ENCODE measurements around the gene SYT2. TPM values are rescaled to one million over a fixed set of nuclear protein-coding genes. Genes with fewer than 3 reads are reported as not detected.
"Not testable (repeated sequence)": the region's sequence is repeated elsewhere in the genome, so short reads cannot be mapped to it uniquely, and the experiment has no call there.

Gene SYT2
- total and polyA plus RNA-seq, 2 of the 13 experiments (the other 11 are each of a cell fraction or from before 2014, with no cell fraction given) = not detected

DNA sequence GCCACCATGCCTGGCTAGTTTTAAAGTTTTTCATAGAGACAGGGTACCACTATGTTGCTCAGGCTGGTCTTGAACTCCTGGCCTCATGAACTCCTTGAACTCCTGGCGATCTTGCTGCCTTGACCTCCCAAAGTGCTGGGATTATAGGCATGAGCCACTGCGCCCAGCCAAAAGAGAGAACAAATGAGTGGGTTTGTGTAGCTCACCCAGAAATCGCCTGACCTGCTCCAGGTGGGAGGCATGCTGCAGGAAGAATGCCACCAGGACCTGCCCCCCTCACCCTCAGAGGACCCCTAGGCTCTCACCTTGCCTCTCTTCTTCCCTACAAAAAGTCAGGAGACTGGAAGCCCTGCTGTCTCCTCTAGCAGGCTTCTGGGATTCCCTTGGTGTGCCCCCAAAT is 88.8 kb downstream of the SYT2 start:
- BruUV-seq (replicated peaks) = no TSS peak
- Histone ChIP-seq H3K4me3 (replicated peaks in 1 of 3; ENCODE audit: insufficient read depth in 1 of 3, low read depth in 2 of 3, low read length in 3 of 3) (no peak overlapping the region), H3K4me1 (ENCODE audit: insufficient read depth, low read length) (peaks cover 24% of the 10 kb centered on the region), H3K9me3 (ENCODE audit: low read length) (no peaks in the 10 kb centered on the region), H3K36me3 (replicated peaks in 1 of 2; ENCODE audit: control insufficient read depth in 1 of 2, insufficient read depth in 2 of 2, low read length in 2 of 2) (no peaks in the 10 kb centered on the region), H3K27me3 (ENCODE audit: control insufficient read depth in 1 of 2, insufficient read depth in 2 of 2, low read length in 2 of 2) (peaks cover 0 to 5% of the 10 kb centered on the region in 2 experiments; a peak in 2 of 5 replicates), H4K20me1 (ENCODE audit: insufficient read depth, low read length) (no peaks in the 10 kb centered on the region), H3K4me2 (ENCODE audit: low read depth, low read length) (no peak overlapping the region), H3K27ac (ENCODE audit: extremely low read length, insufficient read depth, low read length) (no peak overlapping the region), H3K79me2 (ENCODE audit: insufficient read depth, low read length) (no peaks in the 10 kb centered on the region), H2AFZ (ENCODE audit: low read length) (no peak overlapping the region), H3K9ac (ENCODE audit: insufficient read depth, low read depth, low read length) (no peak overlapping the region)
- ChIA-PET CTCF (ENCODE audit: low intra/inter-chr PET ratio, low total read pairs) (no interaction called here), POLR2A (no interaction called here)
- ATAC-seq (no peak), DNase-seq (ENCODE audit: low spot score) (no peak), FAIRE-seq (no peak)
- in situ Hi-C loops (cut with HindIII; ENCODE audit: extremely low pct_ligation_motif_present, low pct_unique_long_range_greater_than_20kb) (no loop called here), intact Hi-C loops (cut with micrococcal nuclease; ENCODE audit: unreplicated experiment) (no loop called here)
- TF ChIP-seq IKZF5 (CRISPR knock-in tag; IDR thresholded peaks at IDR 0.05) (no peak), NFATC3 (CRISPR knock-in tag; IDR thresholded peaks at IDR 0.05) (no peak), CEBPB (IDR thresholded peaks at IDR 0.05; ENCODE audit: borderline replicate concordance, low read depth, low read length) (no peak), ZNF207 (IDR thresholded peaks at IDR 0.05; ENCODE audit: borderline replicate concordance) (no peak), NFE2 (CRISPR knock-in tag; IDR thresholded peaks at IDR 0.05) (no peak), HDAC1 (CRISPR knock-in tag; IDR thresholded peaks at IDR 0.05) (no peak), SALL2 (CRISPR knock-in tag; IDR thresholded peaks at IDR 0.05) (no peak)
- 35% methylated on average over 2 of the region's 3 CpGs for WGBS (ENCODE audit: low lambda C conversion rate)

DNA sequence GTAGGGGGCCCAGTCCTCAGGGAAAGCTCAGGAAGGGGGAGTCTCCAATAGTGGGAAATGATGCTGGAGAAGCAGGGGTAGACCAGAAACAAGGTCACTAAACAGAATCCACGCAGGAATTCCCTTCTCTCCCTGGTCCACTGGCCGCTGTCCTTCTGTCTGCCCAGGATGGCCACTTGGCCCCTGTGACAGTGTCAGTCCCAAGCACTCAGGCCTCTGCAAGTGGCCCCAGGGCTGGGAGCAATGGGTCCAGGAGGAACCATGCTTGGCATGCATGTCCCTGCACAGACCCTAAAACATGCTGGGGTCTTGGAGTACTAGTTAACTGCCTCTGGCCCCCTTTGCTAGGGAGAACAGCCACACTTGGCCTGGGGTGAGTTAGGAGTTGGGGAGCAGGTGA is 90.2 kb downstream of the SYT2 start:
- H2AFZ ChIP-seq (ENCODE audit: low read length); H4K20me1 ChIP-seq (ENCODE audit: insufficient read depth, low read length); H3K79me2 ChIP-seq (ENCODE audit: insufficient read depth, low read length); in situ Hi-C loops (cut with HindIII; ENCODE audit: extremely low pct_ligation_motif_present, low pct_unique_long_range_greater_than_20kb); ATAC-seq; H3K27me3 ChIP-seq (ENCODE audit: control insufficient read depth in 1 of 2, insufficient read depth in 2 of 2, low read length in 2 of 2); H3K4me3 ChIP-seq (replicated peaks in 1 of 3; ENCODE audit: insufficient read depth in 1 of 3, low read depth in 2 of 3, low read length in 3 of 3); H3K27ac ChIP-seq (ENCODE audit: extremely low read length, insufficient read depth, low read length); H3K4me2 ChIP-seq (ENCODE audit: low read depth, low read length); intact Hi-C loops (cut with micrococcal nuclease; ENCODE audit: unreplicated experiment); BruUV-seq (replicated peaks); POLR2A ChIA-PET; CTCF ChIA-PET (ENCODE audit: low intra/inter-chr PET ratio, low total read pairs); H3K36me3 ChIP-seq (replicated peaks in 1 of 2; ENCODE audit: control insufficient read depth in 1 of 2, insufficient read depth in 2 of 2, low read length in 2 of 2); DNase-seq (ENCODE audit: low spot score); FAIRE-seq; H3K9ac ChIP-seq (ENCODE audit: insufficient read depth, low read depth, low read length); H3K9me3 ChIP-seq (ENCODE audit: low read length): not testable (repeated sequence)
- H3K4me1 ChIP-seq (ENCODE audit: insufficient read depth, low read length) = peaks cover 20% of the 10 kb centered on the region
- WGBS (ENCODE audit: low lambda C conversion rate) = no CpG with 5 or more reads among the region's 2 CpGs
